ENCODE results near the gene HDAC9.

Gene HDAC9

GRCh38 chr7:18555968-18556367 lies 60.4 kb downstream of the HDAC9 start:
- TF ChIP-seq CTCF (IDR thresholded peaks at IDR 0.05; ENCODE audit: low read depth, low read length, missing control alignments), result no peak
- DNase-seq (ENCODE audit: extremely low read depth, low read depth), result no peak
- H3K4me3 ChIP-seq (replicated peaks; ENCODE audit: low read depth, low read length), result no peak overlapping the region

GRCh38 chr7:18558503-18558902 lies 63.0 kb downstream of the HDAC9 start:
- no peak overlapping the region for H3K4me3 ChIP-seq (replicated peaks; ENCODE audit: low read depth, low read length)
- no peak for TF ChIP-seq CTCF (IDR thresholded peaks at IDR 0.05; ENCODE audit: low read depth, low read length, missing control alignments)
- DNase-seq (ENCODE audit: extremely low read depth, low read depth), result no peak

- no peak for DNase-seq (ENCODE audit: extremely low read depth, low read depth)
- no peak for TF ChIP-seq CTCF (IDR thresholded peaks at IDR 0.05; ENCODE audit: low read depth, low read length, missing control alignments)
- no peak overlapping the region for H3K4me3 ChIP-seq (replicated peaks; ENCODE audit: low read depth, low read length)
These were observed 63.4 kb downstream of the HDAC9 start for GRCh38 chr7:18558910-18559309.

GRCh38 chr7:18559756-18560155 lies 64.2 kb downstream of the HDAC9 start:
- TF ChIP-seq CTCF (IDR thresholded peaks at IDR 0.05; ENCODE audit: low read depth, low read length, missing control alignments), result no peak
- no peak overlapping the region for H3K4me3 ChIP-seq (replicated peaks; ENCODE audit: low read depth, low read length)
- no peak for DNase-seq (ENCODE audit: extremely low read depth, low read depth)

GRCh38 chr7:18564779-18565178 lies 69.2 kb downstream of the HDAC9 start:
- no peak for DNase-seq (ENCODE audit: extremely low read depth, low read depth)
- no peak for TF ChIP-seq CTCF (IDR thresholded peaks at IDR 0.05; ENCODE audit: low read depth, low read length, missing control alignments)
- no peak overlapping the region for H3K4me3 ChIP-seq (replicated peaks; ENCODE audit: low read depth, low read length)

GRCh38 chr7:18565337-18565736 lies 69.8 kb downstream of the HDAC9 start:
- DNase-seq (ENCODE audit: extremely low read depth, low read depth), result no peak
- no peak for TF ChIP-seq CTCF (IDR thresholded peaks at IDR 0.05; ENCODE audit: low read depth, low read length, missing control alignments)
- H3K4me3 ChIP-seq (replicated peaks; ENCODE audit: low read depth, low read length), result no peak overlapping the region

- DNase-seq (ENCODE audit: extremely low read depth, low read depth), result no peak
- TF ChIP-seq CTCF (IDR thresholded peaks at IDR 0.05; ENCODE audit: low read depth, low read length, missing control alignments), result no peak
- no peak overlapping the region for H3K4me3 ChIP-seq (replicated peaks; ENCODE audit: low read depth, low read length)
These were observed 70.7 kb downstream of the HDAC9 start for GRCh38 chr7:18566205-18566604.
